GM19035 (cell line): ENCODE results near the gene HOXB9.

Source experiments
- ATAC-seq: cut with Tn5 transposase; IDR thresholded peaks from one replicate; pipeline ENCODE4 v1.9.1; 2021; ENCODE audit not compliant: unreplicated experiment

HOXB9 gene

DNA sequence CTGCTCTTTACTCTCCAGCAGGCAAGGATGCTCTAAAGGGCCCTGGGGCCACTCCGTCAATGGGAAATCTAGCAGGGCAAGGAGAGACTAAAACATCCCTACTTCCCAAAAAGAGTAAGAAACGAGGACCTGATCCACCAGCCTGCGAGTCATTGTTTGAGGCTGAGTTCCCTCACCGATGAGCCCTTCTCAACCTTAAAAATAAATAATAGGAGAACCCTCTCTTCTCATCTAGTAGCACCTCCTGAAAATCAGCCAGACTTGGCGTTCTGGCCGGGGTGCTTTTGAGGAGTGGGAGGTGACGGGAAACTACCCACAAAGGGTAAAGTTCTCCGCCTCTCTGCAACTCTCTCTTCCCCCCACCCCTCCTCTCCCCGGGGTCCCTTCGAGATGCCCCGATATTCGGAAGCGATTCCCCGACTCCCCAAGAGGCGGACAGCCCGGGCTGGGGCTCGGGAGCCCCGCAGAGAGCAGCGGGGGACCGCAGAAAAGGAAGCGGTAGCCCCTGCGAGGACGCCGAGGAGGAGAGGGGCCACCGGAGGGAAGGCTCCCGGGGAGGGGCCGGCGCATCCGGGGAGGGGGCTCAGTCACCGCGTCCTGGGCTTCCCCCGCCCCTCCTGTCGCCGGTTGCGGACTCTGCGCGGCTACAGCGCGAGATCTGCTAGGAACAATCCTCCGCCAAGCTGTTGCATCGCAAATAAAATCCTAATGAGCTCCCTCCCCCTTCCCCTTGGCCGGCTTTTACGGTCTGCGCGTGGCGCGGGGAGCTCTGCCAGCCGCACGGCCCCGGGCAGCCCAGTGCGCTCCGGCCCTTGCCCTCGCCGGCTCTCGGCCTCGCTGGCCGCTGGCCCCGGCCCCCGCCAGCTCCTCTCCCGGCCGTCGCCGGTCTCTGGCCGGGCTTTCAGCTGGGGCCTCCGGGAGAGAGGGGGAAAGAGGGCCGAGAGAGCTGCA, 1.3 kb downstream of the HOXB9 start:
- ATAC-seq = no peak

DNA sequence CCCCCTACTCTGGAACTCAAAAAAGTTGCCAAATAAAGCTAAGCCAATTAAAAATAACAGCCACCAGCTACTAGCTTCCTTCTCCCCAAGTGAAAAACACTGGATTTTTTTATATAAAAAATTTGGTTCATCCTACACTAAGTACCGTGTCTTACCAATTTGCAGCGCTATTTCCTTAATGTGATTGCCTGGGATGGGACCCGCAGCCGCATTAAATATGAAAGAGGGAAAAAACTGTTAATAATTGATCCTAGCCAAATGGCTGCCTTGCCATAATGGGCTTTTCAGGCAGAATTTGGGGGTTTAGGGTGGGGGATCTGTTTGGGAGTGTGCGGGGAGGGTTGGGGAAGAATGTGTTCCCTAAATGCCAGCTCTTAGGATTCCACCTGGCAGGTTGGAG, 2.0 kb downstream of the HOXB9 start:
- no peak for ATAC-seq

DNA sequence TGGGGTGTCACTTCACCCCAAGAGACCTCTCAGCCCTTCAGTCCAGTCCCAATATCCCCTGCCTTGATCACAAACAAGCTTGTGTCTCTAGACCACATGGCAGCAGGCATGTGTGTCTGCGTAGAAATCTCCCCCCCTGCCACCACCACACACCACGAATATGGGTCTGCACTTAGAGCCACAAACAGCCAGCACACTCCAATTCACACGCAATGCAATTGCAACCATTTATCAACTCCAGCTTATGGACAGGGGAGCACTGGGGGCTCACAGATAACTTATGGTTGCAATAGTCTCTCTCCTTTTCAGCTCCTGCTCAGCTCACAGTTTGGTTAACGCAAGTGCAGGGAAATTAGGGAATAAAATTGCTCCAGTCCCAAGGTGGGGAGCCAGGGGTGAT, 2.6 kb downstream of the HOXB9 start:
- no peak for ATAC-seq

DNA sequence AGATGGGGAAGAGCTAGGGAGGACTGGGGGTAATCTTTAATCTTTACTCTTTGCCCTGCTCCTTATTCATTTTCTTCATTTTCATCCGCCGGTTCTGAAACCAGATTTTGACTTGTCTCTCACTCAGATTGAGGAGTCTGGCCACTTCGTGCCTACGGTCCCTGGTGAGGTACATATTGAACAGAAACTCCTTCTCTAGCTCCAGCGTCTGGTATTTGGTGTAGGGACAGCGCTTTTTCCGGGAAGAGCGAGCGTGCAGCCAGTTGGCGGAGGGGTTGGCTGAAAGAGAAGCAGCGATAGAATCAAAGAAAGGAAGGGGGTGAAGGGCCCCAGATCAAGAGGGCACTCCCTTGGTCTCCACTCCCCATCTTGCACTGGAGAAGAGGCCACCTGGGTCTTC, 3.3 kb downstream of the HOXB9 start:
- no peak for ATAC-seq

DNA sequence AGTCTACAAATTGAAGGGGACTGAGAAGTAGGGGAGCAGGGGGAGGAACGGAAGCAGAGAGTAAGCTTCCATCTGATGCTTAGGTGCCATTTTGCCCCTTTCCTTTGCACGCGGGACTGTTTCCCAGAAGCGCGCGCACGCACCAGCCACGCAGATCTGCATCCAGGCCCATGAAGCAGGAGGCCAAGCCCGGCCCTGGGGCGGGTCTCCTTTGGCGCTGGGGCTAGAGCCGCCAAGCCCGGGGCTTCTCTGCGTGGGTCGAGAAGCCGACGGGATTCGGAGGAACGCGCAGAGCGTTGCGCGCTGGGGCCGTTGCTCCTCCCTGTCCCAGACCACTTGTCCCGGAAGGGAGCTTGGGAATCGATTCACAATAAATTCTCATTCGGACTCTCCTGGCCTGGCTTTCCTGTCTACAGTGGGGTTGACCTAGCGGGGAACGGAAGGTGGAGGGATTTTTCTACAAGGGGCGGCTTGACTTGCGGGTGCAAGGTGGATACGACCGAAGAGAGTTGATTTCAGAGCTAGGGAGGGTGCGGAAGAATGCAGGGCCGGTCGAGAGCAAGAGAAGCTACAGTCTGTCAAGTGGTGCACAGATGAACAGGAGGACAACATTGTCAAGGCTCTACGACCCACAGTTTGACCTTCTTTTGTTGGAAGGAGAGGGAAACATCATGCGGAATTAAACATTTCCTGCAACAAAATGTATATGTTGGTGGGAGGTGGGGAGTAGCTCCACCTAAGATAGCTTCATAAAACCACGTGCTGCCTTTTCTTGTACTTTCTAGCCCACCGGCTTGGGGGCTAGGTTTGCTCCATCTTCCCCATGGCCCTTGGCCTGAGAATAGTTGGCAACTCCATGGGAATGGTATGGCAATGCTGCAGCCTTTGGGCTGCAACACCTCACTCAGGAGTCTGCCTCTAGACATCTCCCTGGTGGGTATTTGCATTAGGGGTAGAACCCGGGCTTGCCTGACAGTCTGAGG, 4.5 kb downstream of the HOXB9 start:
- no peak for ATAC-seq

DNA sequence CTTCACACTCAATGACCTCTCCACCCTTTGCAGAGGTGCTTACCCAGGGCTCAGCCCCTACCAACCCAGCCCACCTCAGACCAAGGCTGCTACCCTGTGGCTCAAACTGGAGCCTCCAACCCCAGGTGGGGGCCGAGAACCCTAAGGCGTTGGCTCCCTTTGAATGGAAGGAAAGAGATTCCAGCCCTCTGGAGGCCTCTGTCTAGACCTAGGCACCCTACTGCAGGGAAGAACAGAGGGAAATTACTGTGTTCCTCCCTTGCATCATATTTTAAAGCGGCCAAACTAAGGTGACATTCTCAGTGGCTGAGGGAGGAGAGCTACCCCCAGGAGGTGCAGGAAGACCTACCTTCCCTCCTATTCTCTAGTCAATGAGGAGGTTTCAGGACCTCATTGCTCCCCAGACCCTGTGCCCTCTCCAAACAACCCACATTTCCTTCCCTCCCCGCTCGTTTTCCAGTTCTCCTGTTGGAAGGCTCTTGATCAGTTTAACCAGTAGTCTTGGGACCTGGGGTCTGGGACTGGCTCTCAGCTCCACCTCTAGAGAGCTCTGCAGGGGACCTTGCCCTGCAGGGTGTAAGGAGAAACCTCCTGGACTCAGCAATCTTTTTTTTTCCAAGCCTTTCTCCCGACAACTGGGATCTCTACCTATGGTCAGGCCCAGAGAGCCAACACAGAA, 5.6 kb downstream of the HOXB9 start:
- no peak for ATAC-seq

DNA sequence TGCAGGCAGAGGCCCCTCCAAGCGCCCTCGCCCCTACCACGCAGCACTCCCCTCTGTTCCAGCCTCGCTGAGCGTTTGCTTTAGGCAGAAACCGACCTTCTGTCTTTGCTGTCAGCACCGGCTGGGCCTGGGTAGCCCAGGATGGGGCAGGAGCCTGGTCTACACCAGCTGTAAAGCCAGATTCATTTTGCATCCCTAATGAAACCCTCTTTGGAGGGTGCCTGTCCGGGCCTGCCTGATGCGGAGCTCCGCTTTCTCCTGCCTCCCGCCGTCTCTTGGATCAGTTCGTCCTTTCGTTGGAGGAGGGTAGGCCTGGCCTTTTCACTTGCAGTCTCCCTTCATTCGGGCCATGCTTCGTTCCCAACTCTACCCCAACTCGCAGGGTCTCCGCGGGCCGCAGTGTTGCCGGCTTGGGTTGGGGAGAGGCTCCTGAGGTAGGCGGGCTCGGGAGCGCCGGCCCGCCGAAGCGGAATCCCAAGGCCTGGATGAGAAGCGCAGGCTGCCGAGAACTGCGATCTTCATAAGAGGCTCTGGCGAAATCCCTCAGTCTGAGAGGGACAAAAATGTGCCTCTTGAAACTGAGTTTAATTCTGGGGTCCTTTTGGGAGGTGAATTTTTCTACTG, 6.2 kb downstream of the HOXB9 start:
- ATAC-seq = no peak

DNA sequence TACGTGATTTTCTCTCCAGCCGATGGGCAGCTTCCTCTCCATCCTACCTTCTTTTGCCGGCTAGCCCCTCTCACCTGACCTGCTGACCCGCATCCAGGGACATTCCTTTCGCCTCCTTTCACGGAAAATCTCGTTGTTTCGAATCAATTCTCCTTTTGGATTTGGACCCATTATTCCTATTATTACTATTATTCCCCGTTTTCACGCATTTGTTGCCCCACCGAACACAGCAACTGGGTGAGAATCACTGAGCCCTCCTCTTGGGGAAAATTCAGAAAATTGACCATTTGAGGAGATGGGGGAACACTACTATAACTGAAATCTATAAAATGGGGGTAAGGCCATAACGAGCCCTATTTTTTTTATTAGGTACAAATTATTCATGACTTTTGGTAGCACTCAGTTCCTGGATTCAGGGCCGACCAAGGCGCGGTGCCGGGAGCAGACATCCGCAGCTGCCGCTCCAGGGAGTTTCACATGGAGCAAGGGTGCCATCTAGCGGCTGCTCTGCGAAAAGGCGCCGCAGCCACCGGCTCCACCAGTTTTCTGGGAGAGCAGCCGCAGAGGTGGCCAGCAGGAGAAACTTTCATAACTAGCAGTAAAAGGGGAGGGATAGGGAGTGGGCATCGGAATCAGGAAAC, 7.8 kb downstream of the HOXB9 start:
- no peak for ATAC-seq

DNA sequence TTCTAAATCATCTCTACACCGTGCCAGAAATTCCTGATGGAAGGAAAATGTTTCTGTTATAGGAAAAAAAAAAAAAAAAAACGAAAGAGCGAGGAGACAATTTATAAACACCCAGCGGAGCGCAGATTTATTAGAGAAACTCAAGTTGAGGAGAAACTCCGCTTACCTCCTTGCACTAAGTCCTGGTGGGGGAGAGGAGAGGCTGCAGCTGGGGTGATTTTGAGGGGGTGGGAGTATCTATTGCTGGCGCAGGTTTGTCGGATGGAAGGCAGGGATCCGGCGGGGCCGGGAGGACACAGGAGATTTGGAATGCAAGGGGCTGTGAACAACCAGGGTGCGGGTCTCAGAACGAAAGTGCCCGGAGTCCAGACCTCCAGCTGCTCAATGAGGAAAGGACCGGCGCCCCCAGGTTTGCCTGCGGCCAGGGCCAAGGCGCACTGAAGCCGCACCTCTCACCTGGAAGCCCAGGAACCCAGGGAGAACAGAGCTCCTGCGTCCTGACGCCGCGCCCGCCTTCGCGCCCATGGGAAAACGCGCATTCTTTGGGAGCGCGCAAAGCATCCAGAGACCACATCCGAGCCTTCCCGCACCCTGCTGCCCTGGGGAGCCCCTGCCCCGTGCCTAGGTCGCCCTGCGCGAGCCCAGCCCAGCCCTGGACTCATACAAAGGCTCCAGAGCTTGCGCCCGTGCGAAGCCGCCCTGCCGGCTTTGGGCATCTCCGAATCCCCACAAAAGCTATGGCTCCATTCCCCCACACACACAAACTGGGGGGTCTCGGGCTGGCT, 8.5 kb downstream of the HOXB9 start:
- no peak for ATAC-seq

DNA sequence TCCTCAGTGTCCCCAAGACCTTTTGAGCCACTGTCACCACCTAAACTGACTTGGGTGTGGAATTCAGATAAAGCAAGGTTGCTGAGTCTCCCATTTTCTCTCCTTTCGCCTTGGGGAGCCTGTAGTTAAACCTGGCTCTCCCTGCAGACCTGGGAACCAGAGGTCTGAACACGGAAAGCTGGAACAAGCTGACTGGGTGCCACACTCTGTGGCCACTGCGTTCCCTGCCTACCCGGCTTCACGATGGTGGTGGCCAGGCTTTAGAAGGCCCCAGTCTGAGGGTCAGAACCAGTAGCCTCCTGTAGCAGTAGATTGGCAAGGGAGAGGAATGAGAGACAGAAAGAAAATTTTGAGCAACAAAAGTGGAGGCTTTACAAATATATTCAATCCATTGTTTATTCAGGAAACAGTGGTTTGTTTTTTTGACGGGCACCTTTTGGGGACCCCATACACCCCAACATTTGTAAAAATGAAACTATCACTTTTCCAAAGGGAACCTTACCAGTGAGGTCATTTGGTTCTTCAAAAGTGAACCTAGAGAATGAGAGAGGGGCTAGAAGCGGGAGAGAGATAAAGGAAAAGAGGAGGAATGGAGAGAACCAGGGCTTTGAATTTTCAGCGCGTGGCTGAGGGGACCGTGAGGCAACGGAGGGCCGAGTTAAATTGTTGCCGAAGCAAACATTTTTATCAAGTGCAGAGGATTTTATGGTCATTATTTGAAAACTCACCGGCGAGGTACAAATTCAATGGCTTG, 9.3 kb downstream of the HOXB9 start:
- no peak for ATAC-seq

DNA sequence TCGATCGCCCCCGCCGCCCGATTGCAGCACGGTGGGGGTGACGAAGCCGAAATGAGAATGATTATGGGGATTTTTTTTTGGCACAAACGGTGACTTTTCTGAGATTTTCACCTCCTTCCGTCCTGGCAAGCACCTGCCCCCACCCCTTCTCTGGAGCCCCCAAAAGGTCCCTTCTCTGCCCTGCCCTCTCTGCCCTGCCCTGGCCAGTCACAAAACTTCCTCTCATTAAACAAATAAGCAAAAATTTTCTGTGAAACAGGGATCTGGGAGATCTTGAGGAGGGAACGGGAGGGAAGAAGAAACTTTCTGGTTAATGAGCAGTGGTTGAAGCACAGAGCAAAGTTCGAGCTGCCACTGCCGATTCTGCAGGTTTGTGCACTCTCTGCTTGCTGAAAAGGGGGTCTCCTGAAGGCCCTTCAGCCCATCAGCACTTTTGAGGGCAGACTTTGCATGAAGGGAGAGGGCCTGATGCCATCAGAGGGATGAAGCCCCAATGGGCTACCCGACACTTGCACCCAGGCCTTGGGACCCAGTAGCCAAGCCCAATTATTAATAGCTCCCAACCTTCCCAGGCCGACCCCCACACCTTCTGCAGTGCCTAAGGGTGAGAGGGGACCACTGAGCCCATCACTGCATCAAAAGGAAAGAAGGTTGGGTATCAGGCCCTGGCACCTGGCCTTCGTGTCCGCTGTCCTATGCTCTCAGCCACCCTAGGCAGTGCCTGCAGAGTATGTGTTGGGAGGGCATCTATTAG, 10.0 kb downstream of the HOXB9 start:
- no peak for ATAC-seq

DNA sequence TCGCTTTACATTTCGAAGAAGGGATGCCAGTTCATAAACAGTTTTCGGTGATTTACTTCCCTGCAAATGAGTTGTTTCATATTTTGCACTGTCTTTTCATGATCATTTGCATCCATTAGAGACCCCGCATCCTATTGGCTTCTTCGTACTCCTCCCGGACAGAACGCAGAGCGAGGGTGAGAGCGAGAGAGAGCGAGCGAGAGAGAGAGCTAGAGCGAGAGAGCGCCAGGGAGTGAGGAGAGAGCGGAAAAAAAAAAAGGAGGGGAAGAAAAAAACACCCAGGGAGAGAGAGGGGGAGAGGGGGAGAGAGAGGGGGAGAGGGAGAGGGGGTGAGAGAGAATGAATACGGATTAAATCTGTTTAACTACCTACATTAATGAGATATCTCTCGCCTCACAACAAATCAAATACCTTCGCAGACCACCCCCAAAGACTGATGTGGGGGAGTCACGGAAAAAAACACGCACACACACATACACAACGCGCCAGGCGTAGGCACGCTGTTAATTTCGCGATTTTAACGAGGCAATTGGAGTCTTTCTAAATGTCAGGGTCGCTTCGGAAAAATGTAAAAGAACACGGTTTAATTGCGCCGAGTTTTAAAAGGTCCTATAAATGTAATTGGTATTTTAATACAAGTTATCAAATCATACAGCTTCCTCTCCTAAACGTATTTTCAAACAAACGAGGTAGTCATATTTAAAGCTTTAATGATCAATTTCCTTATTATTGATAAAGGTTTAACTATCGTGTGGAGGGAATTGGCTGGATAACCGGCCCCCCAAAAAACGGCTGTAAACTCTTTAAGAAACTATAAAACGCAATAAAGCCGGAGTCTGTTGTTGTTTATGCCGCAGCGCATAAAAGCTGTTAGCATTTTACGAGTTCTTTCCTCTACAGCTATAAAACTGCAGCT, 10.9 kb downstream of the HOXB9 start, which contains the start of gene HOXB8:
TSS of gene HOXB8 (minus strand) at position 246 of the 916 bp plus-strand sequence. CDS start 588 bp downstream, outside the sequence.
- no peak for ATAC-seq

DNA sequence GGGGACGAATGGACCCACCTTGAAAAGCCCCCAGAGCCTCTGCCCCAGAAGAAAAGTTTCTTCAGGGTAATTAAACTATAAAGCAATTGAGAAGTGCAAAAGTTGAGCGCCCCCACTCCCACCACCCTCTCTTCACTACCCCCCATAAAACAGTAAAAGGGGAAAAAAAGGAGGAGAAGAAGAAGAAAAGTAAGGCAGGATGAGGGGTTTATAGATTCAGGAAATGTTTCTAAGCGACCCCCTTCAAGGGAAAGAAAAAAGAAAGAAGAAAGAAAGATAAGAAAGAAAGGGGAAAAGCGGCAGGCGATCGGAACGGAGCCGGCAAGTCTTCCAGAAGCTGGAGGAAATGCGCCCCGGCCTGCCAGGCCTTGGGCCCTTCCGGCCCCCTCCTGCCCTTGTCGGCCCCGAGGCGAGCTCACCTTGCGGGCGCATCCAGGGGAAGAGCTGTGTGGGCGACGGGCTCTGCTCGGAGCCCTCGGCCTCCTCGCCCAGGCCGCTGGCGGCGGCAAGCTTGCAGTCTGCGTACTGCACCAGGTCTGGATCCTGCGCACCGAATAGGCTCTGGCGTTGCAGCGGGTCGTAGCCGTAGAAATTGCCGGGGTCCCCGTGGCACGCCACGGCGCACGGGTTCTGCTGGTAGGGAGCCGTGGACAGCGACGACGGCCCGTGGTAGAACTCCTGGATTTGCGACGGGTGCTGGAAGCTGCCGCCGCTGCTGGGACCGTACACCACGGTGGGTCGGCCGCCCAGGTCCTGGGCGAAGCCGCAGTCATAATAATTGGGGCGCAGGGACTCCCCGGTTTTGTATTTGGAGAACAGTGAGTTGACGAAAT, 12.1 kb downstream of the HOXB9 start:
- no peak for ATAC-seq

DNA sequence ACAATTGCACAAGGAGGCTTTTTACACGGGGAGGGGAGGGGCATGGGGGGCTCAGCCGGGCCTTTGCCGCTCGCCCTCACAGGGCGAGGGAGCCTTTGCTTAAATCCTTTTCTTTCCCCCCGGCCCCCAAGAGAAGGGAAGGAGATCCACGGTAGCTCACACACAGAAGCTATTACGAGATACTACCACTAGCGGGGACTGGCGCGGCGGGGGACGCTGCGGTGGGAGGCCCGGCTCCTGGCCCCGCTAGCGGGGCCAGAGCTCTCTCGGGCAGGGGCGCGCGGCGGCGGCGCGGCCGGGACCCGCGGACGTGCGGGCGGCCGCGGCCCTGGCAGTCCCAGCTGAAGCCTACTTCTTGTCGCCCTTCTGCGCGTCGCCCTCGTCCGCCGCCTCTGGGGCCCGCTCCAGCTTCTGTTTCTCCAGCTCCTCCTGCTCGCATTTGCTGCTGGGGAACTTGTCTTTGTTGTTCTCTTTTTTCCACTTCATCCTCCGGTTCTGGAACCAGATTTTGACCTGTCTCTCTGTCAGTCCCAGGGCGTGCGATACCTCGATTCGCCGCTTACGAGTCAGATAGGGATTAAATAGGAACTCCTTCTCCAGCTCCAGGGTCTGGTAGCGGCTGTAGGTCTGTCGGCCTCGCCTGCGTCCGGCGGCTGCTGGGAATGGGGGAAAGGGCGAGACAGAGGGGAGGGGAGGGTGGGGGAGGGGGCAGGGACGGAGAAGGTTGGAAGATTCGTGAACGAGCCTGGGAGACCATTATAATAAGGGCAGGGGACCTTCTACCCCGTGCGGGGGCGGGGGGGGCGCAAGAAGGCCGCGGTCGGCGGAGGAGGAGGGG, 13.1 kb downstream of the HOXB9 start:
- no peak for ATAC-seq

DNA sequence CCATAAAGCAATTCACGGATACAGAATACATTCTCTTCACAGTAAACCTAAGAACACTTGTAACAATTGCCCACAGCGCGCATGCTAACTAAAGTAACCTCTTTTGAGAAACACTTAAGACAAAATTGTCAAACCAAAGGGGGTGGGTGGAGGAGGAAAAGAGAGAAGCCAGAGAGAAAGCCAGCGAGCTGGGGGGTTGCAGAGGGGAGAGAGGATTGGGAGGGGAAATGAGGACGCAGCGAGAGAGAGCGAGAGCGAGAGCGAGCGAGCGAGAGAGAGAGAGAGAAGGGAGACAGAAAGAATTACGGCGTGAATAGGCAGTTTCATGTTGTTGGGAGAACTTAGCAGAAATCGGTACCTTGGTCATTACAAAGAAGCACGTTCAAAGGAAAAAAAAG, 13.7 kb downstream of the HOXB9 start:
- no peak for ATAC-seq
